GM12801 (cell line): Measurements from ENCODE around the gene FRMPD4.

Experiments
- TF ChIP-seq, protein P1 (sequence below): IDR thresholded peaks from one replicate; pipeline ENCODE4 v1.5.1; 2011; ENCODE audit warnings: control low read depth; ENCODE audit not compliant: insufficient read length; ENCODE audit errors: extremely low read depth

FRMPD4 gene

DNA sequence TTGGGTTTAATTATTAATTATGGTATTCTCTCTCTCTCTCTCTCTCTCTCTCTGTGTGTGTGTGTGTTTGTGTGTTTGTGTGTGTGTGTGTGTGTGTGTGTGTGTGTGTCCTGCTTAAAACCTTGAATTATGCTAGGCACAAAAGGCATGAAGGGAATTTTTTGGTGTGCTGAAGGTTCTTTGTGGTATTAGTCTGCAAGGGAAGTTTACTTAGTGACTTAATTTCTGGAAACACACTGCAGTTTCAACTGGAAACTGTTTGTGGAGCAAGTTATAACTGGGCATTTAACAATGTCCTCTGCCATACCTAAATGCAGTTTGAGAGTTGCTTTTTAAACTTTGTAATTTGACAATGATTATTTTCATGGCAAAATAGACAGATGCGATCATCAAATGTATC is 111.7 kb downstream of the FRMPD4 start:
- TF ChIP-seq, protein P1, sequence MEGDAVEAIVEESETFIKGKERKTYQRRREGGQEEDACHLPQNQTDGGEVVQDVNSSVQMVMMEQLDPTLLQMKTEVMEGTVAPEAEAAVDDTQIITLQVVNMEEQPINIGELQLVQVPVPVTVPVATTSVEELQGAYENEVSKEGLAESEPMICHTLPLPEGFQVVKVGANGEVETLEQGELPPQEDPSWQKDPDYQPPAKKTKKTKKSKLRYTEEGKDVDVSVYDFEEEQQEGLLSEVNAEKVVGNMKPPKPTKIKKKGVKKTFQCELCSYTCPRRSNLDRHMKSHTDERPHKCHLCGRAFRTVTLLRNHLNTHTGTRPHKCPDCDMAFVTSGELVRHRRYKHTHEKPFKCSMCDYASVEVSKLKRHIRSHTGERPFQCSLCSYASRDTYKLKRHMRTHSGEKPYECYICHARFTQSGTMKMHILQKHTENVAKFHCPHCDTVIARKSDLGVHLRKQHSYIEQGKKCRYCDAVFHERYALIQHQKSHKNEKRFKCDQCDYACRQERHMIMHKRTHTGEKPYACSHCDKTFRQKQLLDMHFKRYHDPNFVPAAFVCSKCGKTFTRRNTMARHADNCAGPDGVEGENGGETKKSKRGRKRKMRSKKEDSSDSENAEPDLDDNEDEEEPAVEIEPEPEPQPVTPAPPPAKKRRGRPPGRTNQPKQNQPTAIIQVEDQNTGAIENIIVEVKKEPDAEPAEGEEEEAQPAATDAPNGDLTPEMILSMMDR, result no peak

DNA sequence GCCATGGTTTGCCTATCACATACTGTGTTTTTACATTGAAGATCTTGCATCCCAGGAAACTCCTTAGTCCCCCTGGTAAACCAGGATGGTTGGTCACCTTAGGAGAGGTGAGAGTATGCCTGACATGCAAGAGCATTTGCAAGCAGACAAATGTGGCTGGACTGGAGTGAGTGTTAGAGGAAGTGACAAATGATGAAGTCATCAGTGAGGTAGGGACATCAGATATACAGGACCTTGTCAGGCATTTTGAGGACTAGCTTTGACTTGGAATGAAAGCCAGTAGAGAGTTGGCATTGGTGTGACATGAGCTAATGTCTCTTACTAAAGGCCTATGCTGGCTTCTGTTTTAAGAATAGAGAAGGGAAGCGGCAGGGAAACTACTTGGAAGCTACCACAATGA is 124.9 kb downstream of the FRMPD4 start:
- TF ChIP-seq, protein P1, result no peak

DNA sequence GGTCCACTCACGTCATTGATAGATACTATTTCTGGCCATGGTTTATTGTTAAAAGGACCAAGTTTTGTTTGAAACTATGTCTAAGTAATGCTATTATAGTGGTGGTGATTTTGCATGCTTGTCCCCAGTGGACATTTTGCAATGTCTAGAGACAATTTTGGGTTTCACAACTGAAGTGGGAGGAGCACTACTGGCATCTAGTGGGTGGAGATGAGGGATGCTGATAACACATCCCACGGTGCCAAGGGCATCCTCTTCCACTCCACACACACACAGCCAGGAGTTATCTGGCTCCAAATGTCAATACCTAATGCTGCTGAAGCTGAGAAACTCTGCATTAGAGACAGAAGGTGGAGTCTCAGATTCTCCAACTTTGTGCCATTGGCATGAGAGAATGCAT is 131.2 kb downstream of the FRMPD4 start:
- TF ChIP-seq, protein P1, result no peak

DNA sequence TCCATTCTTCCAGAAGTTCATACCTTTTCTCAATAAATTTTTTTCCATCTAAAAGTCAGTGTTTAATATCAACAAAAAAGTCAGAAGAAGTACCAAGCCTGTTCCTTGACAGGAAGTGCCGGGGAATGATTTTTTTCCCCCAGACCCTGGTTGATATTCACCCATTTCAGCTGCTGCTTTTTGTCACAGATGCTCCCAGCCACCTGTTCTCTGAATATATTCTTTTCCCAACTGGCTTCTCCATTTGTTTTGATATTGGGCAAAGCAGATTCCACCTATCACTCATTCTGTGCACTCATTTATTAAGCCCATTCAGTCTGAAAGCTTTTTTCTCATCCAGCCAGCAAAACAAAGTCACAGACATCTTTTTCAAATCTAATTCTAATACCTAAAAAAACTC is 139.9 kb downstream of the FRMPD4 start:
- TF ChIP-seq, protein P1, result no peak

DNA sequence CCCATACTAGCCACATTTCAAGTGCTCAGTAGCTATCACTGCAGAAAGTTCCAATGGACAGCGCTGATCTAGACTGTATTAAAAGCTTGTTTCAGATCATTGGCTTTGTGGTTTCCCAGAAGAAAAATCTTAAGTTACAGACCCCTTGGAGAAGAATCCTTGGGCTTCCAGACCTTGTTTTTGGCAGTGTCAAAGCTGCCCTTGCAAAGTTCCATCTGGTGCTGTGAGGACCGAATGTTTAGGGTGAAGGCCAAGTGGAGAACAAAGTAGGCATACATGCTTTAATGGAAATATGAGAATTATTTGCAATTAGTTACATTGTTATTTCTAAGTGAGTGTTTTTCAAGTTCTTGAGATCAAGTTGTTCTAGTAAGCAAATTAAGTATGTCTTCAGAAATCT is 144.7 kb downstream of the FRMPD4 start:
- TF ChIP-seq, protein P1, result no peak

DNA sequence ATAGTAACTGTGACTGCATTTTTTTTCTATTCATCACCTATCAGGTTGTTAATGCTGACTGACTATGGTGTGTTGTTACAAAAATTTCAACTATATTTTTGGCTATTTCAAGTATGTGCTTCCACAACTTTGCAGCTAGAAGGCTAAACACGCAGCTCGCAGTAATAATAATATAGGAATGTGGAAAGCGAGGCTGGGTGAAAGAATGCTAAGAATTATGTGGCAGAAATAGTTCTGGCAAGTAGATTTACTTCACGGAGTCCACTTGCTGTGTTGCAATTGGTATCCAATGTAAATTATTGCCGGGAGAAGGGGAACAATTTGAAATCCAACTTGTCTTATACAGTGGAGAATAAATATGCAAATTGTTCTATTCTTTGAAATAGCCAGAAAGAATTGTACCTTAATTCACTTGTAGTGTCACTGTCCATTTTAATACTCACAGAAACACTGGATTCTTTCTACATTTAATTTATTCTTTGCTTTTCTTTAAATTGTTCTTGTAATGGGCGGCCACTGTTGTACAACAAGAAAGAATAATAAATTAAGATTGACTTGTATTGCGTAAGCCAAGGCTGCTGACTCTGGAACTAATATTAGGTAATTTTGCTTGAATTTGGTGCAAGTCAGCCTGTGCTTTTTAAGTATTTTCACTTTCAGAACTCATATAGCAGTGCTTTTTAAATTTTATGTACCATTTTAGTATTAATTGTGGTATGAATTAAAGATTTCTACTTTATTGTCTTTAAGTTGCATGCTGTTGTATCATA is 154.9 kb downstream of the FRMPD4 start:
- TF ChIP-seq, protein P1, result no peak

DNA sequence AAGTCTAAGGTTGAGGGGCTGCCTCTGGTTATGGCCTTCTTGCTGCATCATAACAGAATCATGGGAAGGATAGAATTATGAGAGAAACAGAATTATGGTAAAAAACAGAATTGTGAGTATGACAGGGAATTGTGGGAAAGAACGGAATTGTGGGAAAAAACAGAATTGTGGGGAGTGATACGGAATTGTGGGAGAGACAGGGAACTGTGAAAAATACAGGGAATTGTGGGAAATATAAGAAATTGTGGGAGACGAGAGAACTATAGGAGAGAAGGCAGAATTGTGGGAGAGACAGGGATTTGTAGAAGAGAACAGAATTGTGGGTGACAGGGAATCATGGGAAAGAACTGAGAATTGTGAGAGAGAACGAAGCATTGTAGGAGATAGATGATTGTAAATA is 159.1 kb downstream of the FRMPD4 start:
- TF ChIP-seq, protein P1, result no peak

DNA sequence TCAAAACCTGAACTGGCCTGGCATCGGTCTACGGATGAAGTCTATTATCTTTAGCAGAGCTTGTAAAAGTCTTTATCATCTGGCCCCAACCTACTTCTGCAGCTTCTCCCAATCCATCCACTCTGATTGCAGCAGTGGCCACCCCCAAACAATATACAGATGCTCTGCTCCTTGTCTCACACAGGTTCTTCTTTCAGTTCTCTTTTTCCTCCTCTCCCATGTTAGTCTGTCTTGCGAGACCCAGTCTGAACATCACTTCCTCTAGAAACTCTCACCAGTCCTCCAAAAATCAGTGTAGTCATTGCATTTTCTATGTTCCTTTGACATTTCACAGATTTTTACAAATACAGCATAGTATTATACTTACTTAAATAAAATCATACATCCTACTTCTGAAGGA is 163.0 kb downstream of the FRMPD4 start:
- TF ChIP-seq, protein P1, result no peak
